ENCODE measurements around the gene CHAMP1.
A peak's percentile ranks its signal among the peaks of the same experiment; 100 is the strongest.

CHAMP1 gene, protein sequence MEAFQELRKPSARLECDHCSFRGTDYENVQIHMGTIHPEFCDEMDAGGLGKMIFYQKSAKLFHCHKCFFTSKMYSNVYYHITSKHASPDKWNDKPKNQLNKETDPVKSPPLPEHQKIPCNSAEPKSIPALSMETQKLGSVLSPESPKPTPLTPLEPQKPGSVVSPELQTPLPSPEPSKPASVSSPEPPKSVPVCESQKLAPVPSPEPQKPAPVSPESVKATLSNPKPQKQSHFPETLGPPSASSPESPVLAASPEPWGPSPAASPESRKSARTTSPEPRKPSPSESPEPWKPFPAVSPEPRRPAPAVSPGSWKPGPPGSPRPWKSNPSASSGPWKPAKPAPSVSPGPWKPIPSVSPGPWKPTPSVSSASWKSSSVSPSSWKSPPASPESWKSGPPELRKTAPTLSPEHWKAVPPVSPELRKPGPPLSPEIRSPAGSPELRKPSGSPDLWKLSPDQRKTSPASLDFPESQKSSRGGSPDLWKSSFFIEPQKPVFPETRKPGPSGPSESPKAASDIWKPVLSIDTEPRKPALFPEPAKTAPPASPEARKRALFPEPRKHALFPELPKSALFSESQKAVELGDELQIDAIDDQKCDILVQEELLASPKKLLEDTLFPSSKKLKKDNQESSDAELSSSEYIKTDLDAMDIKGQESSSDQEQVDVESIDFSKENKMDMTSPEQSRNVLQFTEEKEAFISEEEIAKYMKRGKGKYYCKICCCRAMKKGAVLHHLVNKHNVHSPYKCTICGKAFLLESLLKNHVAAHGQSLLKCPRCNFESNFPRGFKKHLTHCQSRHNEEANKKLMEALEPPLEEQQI

DNA sequence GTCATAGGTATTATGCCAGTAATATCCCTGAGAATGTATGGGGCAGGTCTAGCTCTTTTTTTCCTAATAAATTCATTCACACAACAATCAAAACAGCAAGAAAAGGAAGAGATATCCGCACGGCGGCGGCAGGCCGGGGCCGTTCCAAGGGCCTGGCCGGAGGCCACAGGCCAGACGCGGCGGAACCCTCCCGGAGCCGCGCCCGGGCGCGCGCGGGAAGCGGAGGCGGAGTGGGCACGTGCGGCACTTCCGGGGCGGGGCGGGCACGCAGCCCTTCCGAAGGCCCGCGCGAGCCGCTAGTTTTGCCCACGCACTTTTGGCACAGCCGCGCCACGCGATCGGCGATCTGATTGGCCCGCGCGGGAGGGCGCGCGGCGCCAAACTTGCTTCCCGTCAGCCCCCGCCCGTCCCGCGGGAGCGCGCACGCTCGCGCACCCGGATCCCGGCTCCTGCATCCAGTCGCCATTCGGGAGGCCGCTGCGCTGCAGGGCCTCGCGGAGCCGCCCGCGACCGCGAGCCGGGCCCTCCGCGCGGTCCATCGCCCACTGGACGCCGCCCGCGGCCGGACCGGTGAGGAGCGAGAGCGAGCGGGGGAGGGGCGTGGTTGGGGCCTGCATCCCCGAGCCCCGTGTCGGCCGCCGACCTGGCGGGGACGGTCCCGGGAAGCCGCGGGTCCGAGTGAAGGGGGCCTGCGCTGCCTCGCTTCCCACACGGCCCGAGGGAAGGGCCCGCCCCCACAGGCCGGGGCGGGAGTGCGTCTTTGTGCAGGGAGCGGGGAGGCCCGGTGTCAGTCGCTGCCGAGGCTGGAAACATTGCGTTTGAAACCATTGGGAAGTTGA lies at the start of gene CHAMP1:
Gene CHAMP1 (plus strand): TSS at position 430 of the 839 bp plus-strand sequence. CDS start 9,340 bp downstream, outside the sequence.
- peak; percentile 74 for DNase-seq

DNA sequence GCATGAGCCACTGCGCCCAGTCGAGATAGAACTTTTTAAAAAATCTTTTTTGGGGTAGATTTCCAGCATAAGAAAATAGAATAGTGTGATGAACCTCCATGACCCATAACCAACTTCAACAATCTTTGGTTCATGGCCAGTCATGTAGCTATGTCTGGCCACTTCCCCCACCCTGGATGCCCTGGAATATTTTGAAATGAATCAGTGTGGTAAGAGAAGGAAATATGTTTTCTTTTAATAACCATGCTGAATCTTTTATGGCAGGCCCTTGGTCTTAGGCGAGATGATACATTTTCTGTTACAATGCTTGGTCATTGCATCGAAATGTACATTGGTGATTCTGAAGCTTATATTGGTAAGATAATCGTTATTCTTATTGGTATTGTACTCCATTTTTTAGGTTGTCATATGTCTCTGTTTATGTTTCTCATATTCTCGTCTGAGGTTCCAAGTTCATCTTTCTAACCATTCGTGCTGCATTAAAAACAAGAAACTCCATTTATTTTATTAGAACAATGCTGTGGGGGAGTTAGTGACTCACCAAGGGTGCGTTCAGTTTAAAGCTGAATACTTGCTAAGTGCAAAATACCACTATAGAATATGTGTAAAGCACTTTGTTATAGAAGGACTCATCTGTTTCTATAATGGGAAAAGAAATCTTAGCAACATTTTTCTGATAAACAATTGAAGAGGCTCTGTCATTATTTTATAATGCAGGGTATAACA lies 49.3 kb upstream of the CHAMP1 start:
- DNase-seq, result no peak

DNA sequence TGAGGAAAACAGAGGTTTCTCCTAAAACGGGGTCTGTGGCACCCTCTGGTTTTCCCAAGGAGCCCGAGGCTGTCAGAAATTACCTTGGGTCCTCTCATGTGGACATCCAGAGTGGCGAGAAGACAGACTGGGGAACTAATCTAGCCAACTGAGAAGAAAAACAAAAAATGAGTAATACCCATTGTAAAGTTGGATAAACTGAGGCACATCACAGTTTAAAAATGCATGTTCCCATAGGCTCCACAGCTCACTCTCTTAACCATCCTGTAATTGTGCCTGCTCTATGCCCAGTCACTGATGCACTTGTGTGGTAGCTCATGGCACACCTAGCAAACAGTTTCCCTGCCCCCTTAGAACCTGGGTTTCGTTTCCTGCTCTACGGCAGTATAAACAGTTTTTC lies 48.1 kb upstream of the CHAMP1 start:
- DNase-seq, result no peak

DNA sequence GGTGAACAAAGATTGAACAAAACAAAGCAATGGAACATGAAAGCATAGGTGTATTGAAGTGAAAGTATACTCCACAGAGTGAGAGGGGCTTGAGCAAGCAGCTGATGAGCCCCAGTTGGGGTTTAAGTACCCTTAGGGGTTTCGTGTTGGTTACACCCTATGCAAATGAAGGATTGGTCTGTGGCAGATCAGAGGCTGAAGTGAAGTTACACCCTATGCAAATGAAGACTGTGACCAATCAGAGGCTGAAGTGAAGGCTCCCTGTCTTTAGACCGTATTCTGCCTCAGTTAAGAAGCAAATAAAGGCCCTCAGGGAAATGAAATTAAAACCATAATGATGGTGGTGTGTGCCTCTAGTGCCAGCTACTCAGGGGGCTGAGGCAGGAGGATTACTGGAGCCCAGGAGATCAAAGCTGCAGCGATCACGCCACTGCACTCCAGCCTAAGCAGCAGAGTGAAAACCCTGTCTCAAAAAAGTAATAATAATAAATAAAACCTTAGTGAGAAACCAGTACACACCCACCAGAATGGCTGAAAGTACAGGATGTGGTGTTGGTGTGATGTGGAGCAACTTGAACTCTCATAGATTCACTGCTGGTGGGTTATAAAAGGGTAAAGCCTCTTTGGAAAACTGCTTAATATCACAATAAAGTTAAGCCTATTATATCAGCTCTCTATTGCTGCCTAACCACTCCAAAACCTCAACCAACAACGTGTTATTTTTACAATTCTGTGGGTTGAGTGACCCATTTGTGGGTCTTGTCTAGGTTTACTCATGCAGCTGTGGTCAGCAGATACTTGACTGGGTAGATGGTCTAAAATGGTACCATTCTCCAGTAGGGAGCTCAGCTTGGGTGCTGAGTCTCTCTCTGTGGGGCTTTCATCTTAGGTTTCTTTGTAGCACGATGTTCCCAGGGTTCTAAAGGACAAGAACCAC lies 45.7 kb upstream of the CHAMP1 start:
- DNase-seq, result no peak

DNA sequence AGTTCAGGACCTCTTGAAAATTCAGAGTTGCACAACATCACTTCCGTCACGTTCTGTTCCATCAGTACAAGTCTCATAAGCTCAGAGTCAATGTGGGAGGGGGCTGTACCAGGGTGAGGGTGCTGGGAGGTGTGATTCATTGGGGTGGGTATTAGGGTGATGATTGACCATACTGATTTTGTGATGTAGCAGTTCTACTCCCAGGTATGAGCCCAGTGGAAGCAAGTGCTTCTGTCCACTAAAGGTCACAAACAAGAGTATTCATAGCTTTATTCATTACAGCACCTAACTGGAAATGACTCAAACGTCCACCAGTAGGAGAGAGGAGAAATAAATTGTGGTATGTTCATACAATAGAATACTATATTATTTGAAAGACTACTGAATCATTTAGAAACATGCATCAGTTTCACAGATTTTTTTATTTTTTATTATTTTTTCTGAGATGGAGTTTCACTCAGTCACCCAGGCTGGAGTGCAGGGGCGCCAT lies 45.0 kb upstream of the CHAMP1 start:
- DNase-seq, result no peak

DNA sequence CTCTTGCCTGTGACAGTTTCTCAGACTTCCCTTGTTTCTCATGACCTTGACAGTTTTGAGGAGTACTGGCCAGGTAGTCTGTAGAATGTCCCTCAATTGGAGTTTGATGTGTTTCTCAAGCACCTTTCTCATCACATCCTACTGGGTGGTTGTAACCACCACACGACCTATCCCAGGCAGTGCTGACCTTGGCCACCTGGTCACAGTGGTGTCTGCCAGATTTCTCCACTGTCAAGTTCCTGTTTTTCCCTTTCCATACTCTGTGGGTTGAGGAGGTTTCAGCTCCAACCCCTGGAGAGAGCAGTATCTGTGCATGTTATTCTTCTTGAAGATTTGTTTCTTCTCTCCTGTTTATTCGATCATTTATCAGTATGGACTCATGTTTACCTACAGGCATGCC lies 41.3 kb upstream of the CHAMP1 start:
- DNase-seq, result no peak

DNA sequence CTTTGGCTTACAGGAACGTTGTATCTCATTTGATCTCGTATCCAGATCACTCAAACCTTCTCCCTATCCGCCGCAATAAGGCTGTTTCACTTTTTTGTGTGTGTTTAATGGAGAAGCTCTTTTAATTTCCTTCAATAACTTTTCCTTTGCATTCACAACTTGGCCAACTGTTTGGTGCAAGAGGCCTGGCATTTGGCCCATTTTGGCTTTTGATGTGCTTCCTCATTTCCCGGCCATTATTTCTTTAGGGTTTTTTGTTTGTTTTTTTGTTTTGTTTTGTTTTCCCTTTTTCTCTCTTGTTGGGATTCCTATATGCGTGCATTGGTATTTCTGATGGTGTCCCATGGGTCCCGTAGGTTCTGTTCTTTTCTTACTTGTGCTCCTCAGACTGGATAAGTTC lies 39.0 kb upstream of the CHAMP1 start:
- no peak for DNase-seq

DNA sequence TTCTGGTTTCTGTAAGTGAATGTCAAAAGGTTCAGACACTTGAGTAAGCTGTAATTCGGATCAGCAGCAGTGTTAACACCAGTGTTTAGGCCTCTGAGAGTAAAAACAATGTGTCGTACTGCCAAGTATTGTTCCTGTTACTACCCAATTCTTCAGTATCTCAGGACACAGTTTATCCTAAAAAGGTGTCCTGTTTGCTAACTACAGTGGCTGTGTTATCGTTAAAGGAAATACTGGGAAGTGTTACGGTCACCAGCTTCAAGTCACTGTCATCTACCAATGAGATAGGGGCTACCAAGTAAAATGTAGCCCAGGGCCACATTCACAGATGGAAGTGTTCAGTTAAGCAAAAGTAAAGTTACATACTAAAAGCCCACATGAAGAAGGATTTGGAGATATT lies 35.2 kb upstream of the CHAMP1 start:
- DNase-seq, result no peak

DNA sequence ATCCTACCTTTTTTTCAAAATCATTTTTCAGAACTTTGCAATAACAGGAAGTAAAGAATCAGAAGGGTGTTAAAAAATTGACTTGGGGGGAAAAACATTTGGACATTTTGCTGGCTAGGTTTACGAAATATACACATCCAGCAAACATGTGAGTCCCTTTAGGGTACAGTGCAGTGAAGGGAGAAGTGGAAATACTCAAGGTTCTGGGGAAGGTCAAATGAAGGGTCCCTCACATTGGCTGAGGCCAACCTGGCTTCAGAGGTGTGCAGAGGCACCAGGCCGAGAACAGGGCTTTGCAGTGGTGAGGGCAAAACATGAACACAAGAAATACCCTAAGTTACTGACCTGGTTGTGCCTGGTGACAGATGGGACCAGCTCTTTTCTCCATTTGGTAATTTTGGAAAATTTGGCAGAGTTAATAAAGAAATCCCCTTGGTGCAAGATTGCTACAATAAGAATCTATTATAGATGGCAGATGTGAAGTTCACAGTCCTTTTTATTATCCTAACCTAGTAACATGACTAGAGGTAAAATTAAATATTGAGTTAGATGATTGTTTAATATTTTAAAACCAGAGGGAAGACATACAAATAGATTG lies 34.4 kb upstream of the CHAMP1 start:
- DNase-seq, result no peak

DNA sequence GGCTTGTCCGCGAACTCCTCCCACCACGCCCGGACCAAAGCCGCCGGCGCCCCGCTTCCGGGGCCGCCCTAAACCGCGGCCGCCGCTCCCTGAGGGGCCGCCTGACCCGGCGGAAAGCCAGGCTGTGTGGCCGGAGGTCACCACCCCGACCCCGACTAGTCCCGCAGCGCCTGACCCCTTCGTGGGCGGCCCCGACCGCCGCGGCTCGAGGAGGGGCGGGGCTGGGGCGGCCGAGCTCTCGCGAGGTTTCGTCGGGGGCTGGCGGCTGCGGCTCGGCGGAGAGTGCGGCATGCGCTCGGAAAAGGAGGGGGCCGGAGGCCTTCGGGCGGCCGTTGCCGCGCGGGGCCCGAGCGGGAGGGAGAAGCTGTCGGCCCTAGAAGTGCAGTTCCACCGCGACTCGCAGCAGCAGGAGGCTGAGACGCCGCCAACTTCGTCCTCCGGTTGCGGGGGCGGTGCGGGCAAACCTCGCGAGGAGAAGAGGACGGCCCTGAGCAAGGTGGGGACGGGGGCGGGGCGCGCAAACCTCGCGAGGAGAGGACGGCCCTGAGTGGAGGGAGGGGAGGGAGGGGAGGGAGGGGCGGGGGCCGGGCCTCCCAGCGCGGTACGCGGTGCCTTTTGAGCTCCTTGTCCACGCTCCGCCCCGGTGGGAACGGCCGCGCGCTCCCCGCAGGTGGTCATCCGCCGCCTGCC lies 32.8 kb upstream of the CHAMP1 start, which contains the start of gene UPF3A:
Gene UPF3A (plus strand): TSS at position 251 of the 690 bp plus-strand sequence. CDS start 39 bp downstream, at position 290.
- DNase-seq, result peak; percentile 24

DNA sequence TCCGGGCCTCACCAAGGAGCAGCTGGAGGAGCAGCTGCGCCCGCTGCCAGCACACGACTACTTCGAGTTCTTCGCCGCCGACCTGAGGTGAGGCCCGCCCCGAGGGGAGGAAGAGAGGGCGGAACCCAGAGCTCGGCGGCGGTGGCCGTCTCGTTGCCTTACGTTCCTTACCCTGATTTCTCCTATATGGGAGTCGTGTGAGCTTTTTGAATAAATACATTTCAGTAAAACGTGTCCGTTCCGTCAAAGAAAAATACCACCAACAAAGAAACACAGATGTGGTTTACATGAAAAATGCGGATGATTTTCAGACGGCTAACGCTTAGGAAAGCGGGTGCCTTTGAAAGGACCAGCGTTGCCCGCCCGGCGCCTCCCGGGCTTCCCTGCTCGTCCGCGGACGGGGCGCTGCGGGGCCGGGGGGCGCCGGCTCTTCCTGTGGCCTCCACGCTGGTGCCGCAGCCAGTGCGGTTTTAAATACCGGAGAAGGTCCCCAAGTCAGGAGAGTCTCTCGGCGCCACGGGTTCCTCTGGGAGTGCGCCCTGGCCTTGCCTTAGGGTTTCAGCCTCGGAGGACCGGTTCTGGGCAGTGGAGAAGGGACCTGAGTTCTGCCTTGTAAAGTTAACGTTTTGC lies 32.1 kb upstream of the CHAMP1 start:
- no peak for DNase-seq

DNA sequence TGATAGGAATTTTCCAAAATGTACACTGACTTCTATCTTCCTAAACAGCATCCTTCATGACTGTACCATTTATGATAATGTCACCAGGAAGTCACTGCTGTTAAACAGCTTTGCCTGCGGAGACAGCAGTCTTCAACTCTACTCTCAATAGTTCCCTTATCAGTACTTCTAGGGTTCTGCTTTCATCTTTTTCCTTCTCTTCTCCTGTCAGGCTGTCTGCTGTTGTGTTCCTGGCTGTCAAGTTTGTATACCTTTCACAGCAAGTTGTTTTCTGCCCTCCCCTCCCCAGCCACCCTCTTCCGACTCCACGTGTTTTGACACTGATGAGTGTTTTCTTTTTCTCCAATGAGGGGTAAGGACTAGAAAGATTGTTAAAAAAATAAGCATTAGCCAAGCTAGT lies 30.7 kb upstream of the CHAMP1 start:
- no peak for DNase-seq

DNA sequence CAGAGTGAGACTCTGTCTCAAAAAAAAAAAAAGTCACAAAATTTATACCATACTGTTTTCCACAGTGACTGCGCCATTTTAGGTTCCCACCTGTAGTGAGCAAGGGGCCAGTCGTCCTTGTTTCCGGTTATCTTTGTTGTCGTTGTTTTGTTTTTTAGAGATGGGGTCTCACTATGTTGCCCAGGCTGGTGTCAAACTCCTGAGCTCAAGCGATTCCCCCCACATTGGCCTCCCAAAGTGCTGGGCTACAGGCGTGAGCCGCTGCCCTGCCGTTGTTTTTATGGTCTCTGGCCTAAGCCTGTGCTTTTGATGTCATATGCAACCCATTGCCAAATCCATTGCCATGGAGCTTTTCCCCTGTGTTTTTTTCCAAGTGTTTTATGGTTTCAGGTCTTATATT lies 29.6 kb upstream of the CHAMP1 start:
- no peak for DNase-seq

DNA sequence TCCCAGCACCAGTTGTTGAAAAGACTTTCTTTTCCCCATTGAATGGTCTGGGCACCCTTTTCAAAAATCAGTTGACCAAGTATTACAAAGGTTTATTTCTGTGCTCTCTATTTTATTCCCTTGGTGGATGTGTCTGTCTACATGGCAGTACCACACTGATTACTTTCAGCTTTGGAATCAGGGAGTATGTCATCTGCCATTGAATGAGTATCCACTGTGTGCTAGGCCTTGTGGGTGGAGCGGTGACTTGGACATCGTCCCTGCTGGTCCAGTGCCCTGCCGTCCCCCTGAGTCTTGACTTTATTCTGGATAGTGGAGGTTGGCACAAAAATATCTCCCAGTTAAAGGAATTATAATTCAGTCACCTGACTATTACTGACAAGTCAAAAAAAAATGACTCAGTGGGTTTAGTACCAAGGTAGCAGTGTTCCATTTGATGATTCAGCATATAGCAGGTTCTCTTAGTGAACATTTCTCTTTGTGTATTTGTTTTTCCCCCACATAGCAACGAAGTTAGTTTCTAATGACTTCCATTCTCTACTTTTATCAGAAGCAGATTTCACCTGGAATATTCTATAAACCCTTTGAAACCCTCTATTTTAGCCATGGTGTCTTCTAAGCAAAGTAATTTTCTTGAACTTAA lies 29.0 kb upstream of the CHAMP1 start:
- DNase-seq, result no peak

DNA sequence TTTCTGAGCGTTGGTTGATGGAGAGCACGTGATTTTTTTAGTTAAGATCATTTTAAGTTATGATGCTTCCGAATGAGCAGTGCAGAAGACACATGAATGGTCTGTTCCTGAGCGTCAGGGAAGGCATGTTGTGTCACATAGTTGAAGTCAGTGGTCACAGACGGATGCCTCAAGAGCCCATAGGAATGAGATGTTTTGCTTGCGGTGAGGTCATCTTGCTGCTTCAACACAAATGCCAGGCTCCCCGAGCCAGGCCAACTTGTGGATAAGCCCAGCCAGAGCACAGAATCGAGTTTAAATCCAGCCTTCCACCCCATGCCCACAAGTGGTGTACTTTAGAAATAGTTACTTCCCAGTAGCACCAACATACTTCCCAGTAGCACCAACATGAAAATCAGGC lies 27.5 kb upstream of the CHAMP1 start:
- no peak for DNase-seq

DNA sequence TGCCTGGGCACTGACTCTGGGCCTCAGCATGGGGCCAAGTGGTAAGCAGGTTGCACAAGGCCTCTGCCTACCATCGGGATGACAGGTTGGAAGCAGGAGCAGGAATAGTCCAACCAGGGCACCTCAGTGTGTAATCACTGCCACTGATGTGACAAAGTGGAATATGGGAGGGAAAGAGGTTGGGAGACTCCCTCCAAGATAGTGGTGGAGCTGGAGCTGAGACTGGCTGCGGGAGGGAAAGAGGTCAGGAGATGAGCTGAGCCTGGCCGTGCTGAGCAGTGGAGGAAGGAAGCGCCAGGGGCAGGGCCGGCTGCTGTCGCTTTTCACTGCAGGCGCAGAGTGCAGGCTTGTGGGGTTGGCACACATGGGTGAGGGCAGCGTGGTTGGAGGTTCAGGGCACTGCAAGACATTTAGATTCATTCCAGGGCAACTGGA lies 26.1 kb upstream of the CHAMP1 start:
- no peak for DNase-seq

DNA sequence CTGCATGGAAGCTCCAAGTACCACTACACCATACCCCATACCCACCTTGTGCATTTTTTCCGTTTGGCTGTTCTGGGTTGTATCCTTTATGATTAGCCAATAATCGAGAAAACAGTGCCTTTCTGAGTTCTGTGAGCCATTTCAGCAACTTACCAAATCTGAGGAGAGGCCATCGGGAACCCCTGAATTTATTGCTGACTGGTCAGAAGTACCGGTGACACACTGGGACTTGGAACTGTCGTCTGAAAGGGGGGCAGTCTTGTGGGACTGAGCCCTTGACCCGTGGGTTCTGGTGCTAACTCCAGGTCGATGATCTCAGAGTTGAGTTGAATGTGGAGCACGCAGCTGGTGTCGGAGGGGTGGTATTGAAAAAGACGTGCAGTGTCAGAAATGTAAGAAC lies 17.9 kb upstream of the CHAMP1 start:
- DNase-seq, result no peak

DNA sequence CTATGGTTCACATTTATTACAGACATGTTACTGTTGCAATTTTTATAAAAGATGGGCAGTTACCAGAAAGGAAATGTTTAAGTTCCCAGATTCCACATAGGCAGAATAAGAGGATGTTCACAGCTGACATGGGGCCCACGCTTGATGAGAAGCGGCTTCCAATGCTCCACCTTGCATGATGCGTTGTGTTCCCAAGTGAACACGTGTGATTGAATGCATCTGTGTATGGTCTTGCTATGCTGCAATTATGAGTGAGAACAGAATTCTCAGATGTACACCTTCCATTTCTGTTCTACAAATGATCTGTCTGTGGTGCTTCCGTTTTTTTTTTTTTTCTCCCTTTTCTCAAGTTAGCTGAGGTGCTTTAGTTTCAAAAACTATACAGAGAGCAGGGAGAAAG lies 17.4 kb upstream of the CHAMP1 start:
- no peak for DNase-seq

DNA sequence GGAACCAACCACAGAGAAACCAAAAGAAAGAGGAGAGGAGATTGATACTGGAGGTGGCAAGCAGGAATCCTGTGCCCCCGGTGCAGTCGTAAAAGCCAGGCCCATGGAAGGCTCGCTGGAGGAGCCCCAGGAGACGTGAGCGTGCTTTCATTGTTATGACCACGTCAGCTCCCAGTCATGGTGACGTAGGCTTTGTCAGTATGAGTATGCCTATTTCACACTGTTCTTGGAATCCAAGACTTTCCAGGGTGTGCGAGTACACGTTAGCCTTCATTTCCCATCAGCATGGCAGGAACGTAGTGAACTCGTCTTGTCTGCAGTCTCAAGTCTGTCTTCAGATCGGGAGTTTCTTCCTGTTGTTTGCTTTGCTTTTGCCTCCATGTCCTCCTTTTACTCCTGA lies 15.4 kb upstream of the CHAMP1 start:
- DNase-seq, result no peak

All from NCI-H2081 treated with DMSO at 0.1 percent for 48 hours (cell line).